GM12801 (cell line): Measurements from ENCODE around the gene ABCA2.

Source experiments
- CTCF ChIP-seq: IDR thresholded peaks from one replicate; pipeline ENCODE4 v1.5.1; 2011; ENCODE audit warnings: control low read depth; ENCODE audit not compliant: insufficient read length; ENCODE audit errors: extremely low read depth

Gene ABCA2

GRCh38 chr9:137051145-137051724 lies 23.2 kb upstream of the ABCA2 start:
- no peak for TF ChIP-seq CTCF

- TF ChIP-seq CTCF = no peak
Measured at GRCh38 chr9:137050570-137050969, 22.5 kb upstream of the ABCA2 start.

- no peak for TF ChIP-seq CTCF
Measured at GRCh38 chr9:137049544-137050449, 21.8 kb upstream of the ABCA2 start.

GRCh38 chr9:137048655-137049543 lies 20.9 kb upstream of the ABCA2 start:
- no peak for TF ChIP-seq CTCF

- TF ChIP-seq CTCF = no peak
Measured at GRCh38 chr9:137046088-137046787, 18.2 kb upstream of the ABCA2 start, which contains the start of gene NPDC1. Gene NPDC1, minus strand, starts transcription at chr9:137046177. Its CDS starts 188 bp downstream, at chr9:137045989.

GRCh38 chr9:137045294-137046087 lies 17.5 kb upstream of the ABCA2 start:
- no peak for TF ChIP-seq CTCF
